ENCODE data around the gene GDF10. TPM values are rescaled to one million over a fixed set of nuclear protein-coding genes. Genes with fewer than 3 reads are reported as not detected.

The GDF10 gene
- total and polyA plus RNA-seq, 2 of the 8 experiments (the other 6 are each of a cell fraction or from before 2014, with no cell fraction given), result 0.19 to 0.32 TPM

- TF ChIP-seq CTCF (IDR thresholded peaks at IDR 0.05; ENCODE audit: control extremely low read depth in 1 of 3, insufficient read depth in 1 of 3, low read depth in 1 of 3, low read length in 3 of 3) (no peak), SRF (IDR thresholded peaks at IDR 0.05; ENCODE audit: low read depth, low read length) (no peak), KDM5A (IDR thresholded peaks at IDR 0.05; ENCODE audit: low read length) (no peak), MAFK (IDR thresholded peaks at IDR 0.05; ENCODE audit: low read depth, low read length) (no peak), YY1 (IDR thresholded peaks at IDR 0.05; ENCODE audit: low read depth, low read length) (no peak), SIRT6 (IDR thresholded peaks at IDR 0.05; ENCODE audit: low read length) (no peak)
Measured at GRCh38 chr10:47316131-47316530, 16.1 kb downstream of the GDF10 start (continued).
